ENCODE results near the gene TRAF3IP1. TPM values are rescaled to one million over a fixed set of nuclear protein-coding genes. Genes with fewer than 3 reads are reported as not detected.

Gene TRAF3IP1
- total and polyA plus RNA-seq, 2 of the 13 experiments (the other 11 are each of a cell fraction or from before 2014, with no cell fraction given) = 4.1 to 12.9 TPM

GRCh38 chr2:238370823-238371372, 50.6 kb downstream of the TRAF3IP1 start (continued):
- TF ChIP-seq, protein P1, sequence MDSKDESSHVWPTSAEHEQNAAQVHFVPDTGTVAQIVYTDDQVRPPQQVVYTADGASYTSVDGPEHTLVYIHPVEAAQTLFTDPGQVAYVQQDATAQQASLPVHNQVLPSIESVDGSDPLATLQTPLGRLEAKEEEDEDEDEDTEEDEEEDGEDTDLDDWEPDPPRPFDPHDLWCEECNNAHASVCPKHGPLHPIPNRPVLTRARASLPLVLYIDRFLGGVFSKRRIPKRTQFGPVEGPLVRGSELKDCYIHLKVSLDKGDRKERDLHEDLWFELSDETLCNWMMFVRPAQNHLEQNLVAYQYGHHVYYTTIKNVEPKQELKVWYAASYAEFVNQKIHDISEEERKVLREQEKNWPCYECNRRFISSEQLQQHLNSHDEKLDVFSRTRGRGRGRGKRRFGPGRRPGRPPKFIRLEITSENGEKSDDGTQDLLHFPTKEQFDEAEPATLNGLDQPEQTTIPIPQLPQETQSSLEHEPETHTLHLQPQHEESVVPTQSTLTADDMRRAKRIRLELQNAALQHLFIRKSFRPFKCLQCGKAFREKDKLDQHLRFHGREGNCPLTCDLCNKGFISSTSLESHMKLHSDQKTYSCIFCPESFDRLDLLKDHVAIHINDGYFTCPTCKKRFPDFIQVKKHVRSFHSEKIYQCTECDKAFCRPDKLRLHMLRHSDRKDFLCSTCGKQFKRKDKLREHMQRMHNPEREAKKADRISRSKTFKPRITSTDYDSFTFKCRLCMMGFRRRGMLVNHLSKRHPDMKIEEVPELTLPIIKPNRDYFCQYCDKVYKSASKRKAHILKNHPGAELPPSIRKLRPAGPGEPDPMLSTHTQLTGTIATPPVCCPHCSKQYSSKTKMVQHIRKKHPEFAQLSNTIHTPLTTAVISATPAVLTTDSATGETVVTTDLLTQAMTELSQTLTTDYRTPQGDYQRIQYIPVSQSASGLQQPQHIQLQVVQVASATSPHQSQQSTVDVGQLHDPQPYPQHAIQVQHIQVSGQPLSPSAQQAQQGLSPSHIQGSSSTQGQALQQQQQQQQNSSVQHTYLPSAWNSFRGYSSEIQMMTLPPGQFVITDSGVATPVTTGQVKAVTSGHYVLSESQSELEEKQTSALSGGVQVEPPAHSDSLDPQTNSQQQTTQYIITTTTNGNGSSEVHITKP (CRISPR knock-in tag; IDR thresholded peaks at IDR 0.05; ENCODE audit: low read depth) = no peak
- TF ChIP-seq, protein P2, sequence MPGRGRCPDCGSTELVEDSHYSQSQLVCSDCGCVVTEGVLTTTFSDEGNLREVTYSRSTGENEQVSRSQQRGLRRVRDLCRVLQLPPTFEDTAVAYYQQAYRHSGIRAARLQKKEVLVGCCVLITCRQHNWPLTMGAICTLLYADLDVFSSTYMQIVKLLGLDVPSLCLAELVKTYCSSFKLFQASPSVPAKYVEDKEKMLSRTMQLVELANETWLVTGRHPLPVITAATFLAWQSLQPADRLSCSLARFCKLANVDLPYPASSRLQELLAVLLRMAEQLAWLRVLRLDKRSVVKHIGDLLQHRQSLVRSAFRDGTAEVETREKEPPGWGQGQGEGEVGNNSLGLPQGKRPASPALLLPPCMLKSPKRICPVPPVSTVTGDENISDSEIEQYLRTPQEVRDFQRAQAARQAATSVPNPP (CRISPR knock-in tag; IDR thresholded peaks at IDR 0.05) = no peak
- TF ChIP-seq ZC3H13 (CRISPR knock-in tag; IDR thresholded peaks at IDR 0.05) (no peak), ZNF18 (CRISPR knock-in tag; IDR thresholded peaks at IDR 0.05; ENCODE audit: insufficient replicate concordance) (no peak), ZNF784 (CRISPR knock-in tag; IDR thresholded peaks at IDR 0.05; ENCODE audit: borderline replicate concordance) (0 out of 2 replicates have a peak, but pooled peaks have one; percentile 47), HMG20B (CRISPR knock-in tag; conservative IDR thresholded peaks at IDR 0.05) (no peak), SMARCE1 (IDR thresholded peaks at IDR 0.05; ENCODE audit: borderline replicate concordance) (no peak), THAP11 (CRISPR knock-in tag; IDR thresholded peaks at IDR 0.05) (0 out of 2 replicates have a peak, but pooled peaks have one; percentile 35), GATAD1 (CRISPR knock-in tag; IDR thresholded peaks at IDR 0.05) (peak; percentile 43; the same call in 1 of the 2 replicates), RAD21 (CRISPR knock-in tag; IDR thresholded peaks at IDR 0.05) (peak; percentile 96), SOX6 (IDR thresholded peaks at IDR 0.05) (no peak), SOX6 (CRISPR knock-in tag; IDR thresholded peaks at IDR 0.05) (peak; percentile 27; the same call in 1 of the 2 replicates), NAIF1 (CRISPR knock-in tag; IDR thresholded peaks at IDR 0.05; ENCODE audit: borderline replicate concordance) (no peak), ZFP36 (IDR thresholded peaks at IDR 0.05; ENCODE audit: borderline replicate concordance, low read depth, low read length, partially characterized antibody) (no peak), ELF3 (CRISPR knock-in tag; IDR thresholded peaks at IDR 0.05) (peak; percentile 61; the same call in 1 of the 2 replicates), STAG1 (CRISPR knock-in tag; IDR thresholded peaks at IDR 0.05) (peak; percentile 99)
- TF ChIP-seq, protein P3, sequence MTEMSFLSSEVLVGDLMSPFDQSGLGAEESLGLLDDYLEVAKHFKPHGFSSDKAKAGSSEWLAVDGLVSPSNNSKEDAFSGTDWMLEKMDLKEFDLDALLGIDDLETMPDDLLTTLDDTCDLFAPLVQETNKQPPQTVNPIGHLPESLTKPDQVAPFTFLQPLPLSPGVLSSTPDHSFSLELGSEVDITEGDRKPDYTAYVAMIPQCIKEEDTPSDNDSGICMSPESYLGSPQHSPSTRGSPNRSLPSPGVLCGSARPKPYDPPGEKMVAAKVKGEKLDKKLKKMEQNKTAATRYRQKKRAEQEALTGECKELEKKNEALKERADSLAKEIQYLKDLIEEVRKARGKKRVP (CRISPR knock-in tag; IDR thresholded peaks at IDR 0.05) = no peak
